ENCODE measurements around the gene INTS3.

INTS3 gene

DNA sequence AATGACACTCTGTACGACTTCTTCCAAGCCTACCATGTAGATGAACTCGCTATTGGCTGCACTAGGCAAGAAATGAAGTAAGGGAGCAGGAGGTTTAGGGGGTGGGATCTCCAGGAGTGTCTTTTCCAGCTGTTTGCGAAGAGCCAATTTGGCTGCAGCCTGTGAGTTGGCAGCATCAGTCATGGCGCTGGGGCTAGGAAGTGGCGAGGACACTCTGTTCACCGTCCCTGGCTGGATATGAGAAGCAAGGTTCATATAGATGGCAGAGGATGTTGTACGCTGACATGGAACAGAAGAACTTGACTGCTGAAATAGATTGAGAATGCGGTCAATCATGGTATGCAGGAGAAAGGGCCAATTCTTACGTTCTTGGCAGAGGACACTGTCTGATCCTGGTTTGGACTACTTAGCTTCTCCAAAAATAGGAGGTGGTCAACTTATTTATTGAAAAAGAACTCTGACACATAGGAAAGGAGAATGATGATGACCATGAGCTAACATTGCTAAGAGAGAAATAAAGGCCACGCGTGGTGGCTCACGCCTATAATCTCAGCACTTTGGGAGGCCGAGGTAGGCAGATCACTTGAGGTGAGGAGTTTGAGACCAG, 88.5 kb downstream of the INTS3 start:
- TF ChIP-seq, protein P1, sequence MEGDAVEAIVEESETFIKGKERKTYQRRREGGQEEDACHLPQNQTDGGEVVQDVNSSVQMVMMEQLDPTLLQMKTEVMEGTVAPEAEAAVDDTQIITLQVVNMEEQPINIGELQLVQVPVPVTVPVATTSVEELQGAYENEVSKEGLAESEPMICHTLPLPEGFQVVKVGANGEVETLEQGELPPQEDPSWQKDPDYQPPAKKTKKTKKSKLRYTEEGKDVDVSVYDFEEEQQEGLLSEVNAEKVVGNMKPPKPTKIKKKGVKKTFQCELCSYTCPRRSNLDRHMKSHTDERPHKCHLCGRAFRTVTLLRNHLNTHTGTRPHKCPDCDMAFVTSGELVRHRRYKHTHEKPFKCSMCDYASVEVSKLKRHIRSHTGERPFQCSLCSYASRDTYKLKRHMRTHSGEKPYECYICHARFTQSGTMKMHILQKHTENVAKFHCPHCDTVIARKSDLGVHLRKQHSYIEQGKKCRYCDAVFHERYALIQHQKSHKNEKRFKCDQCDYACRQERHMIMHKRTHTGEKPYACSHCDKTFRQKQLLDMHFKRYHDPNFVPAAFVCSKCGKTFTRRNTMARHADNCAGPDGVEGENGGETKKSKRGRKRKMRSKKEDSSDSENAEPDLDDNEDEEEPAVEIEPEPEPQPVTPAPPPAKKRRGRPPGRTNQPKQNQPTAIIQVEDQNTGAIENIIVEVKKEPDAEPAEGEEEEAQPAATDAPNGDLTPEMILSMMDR (IDR thresholded peaks at IDR 0.05; ENCODE audit: borderline replicate concordance, control extremely low read depth, extremely low read depth, insufficient read depth, missing control alignments): no peak
- in situ Hi-C loops (cut with MboI; ENCODE audit: low sequenced_read_pairs, unreplicated experiment): no loop called here
- no peak for DNase-seq (ENCODE audit: low spot score)

DNA sequence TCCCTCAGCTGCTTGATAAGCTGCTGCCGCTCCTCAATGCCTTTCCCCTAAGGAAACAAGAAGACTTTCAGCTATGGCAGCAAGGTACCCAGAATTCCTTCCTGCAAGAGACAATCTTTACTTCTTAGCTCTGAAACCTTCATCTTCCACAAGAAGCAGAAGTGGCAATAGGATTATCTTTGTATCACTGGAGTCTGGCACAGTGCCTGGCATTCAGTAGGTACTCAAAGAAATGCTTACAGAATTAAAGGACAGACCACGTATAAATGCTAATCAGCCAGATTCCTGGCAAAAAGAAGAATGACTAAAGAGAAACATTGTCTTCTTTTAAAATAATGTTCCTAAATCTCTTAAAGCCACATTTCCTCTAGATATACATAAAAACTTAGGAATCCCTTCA, 91.0 kb downstream of the INTS3 start:
- in situ Hi-C loops (cut with MboI; ENCODE audit: low sequenced_read_pairs, unreplicated experiment): no loop called here
- TF ChIP-seq, protein P1 (IDR thresholded peaks at IDR 0.05; ENCODE audit: borderline replicate concordance, control extremely low read depth, extremely low read depth, insufficient read depth, missing control alignments): no peak
- no peak for DNase-seq (ENCODE audit: low spot score)

Data from GM13976 (cell line).